ENCODE measurements around the gene HK2. TPM values are rescaled to one million over a fixed set of nuclear protein-coding genes. Genes with fewer than 3 reads are reported as not detected.

Gene HK2
- total and polyA plus RNA-seq, 2 donors (not counting 3 experiments of a cell fraction or from before 2014, with no cell fraction given) = 3.4 to 13.0 TPM

GRCh38 chr2:74877781-74878433, 44.0 kb downstream of the HK2 start:
- dilution Hi-C loops (cut with MboI; ENCODE audit: extremely low pct_ligation_motif_present, low sequenced_read_pairs) (no loop called here), intact Hi-C loops (cut with micrococcal nuclease) (no loop called here)
- H2AFZ ChIP-seq (ENCODE audit: low read depth, low read length) = no peak overlapping the region
- FAIRE-seq (no peak), DNase-seq (ENCODE audit: low read depth, low spot score) (no peak)
- H3K9me1 ChIP-seq (replicated peaks; ENCODE audit: control insufficient read depth, extremely low read depth, insufficient read depth, low read length) = no peaks in the 10 kb centered on the region
- no peak overlapping the region for H3K27ac ChIP-seq (ENCODE audit: insufficient read depth, low read depth, low read length)
- no peak overlapping the region for H3K4me3 ChIP-seq (replicated peaks in 1 of 3; ENCODE audit: insufficient read depth in 1 of 3, low read depth in 1 of 3, low read length in 3 of 3)
- no peak overlapping the region for H3K4me2 ChIP-seq (ENCODE audit: insufficient read depth, low read length)
- no peaks in the 10 kb centered on the region for H3K4me1 ChIP-seq (ENCODE audit: control insufficient read depth, extremely low read depth, insufficient read depth, low read length)
- H3K36me3 ChIP-seq (ENCODE audit: control insufficient read depth in 2 of 2, extremely low read depth in 1 of 2, insufficient read depth in 2 of 2, low read length in 2 of 2) = peaks cover 2 to 3% of the 10 kb centered on the region in 2 experiments
- H3K27me3 ChIP-seq (ENCODE audit: control insufficient read depth in 2 of 2, insufficient read depth in 2 of 2, low read length in 2 of 2) = no peaks in the 10 kb centered on the region
- TF ChIP-seq POLR2A (IDR thresholded peaks at IDR 0.05; ENCODE audit: low read depth, low read length) = no peak
- TF ChIP-seq EZH2 (IDR thresholded peaks at IDR 0.05; ENCODE audit: borderline replicate concordance, low read depth, low read length, severe bottlenecking) = no peak
- no peak for TF ChIP-seq MAX (IDR thresholded peaks at IDR 0.05; ENCODE audit: insufficient read depth, insufficient read length)
- TF ChIP-seq, protein P1, sequence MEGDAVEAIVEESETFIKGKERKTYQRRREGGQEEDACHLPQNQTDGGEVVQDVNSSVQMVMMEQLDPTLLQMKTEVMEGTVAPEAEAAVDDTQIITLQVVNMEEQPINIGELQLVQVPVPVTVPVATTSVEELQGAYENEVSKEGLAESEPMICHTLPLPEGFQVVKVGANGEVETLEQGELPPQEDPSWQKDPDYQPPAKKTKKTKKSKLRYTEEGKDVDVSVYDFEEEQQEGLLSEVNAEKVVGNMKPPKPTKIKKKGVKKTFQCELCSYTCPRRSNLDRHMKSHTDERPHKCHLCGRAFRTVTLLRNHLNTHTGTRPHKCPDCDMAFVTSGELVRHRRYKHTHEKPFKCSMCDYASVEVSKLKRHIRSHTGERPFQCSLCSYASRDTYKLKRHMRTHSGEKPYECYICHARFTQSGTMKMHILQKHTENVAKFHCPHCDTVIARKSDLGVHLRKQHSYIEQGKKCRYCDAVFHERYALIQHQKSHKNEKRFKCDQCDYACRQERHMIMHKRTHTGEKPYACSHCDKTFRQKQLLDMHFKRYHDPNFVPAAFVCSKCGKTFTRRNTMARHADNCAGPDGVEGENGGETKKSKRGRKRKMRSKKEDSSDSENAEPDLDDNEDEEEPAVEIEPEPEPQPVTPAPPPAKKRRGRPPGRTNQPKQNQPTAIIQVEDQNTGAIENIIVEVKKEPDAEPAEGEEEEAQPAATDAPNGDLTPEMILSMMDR (IDR thresholded peaks at IDR 0.05; ENCODE audit: extremely low read depth in 1 of 2, insufficient read depth in 1 of 2, low read depth in 1 of 2, low read length in 2 of 2) = no peak
- TF ChIP-seq FOS (IDR thresholded peaks at IDR 0.05; ENCODE audit: borderline replicate concordance, insufficient read depth, low read length) = no peak
- TF ChIP-seq GATA2 (IDR thresholded peaks at IDR 0.05; ENCODE audit: insufficient read depth, insufficient read length, low read depth, low read length) = no peak
- TF ChIP-seq JUN (IDR thresholded peaks at IDR 0.05; ENCODE audit: borderline replicate concordance, insufficient read depth, insufficient read length, low read depth) = no peak
- TF ChIP-seq POLR2AphosphoS5 (IDR thresholded peaks at IDR 0.05; ENCODE audit: insufficient read depth, low read depth, low read length) = no peak
- no peak for TF ChIP-seq MYC (IDR thresholded peaks at IDR 0.05; ENCODE audit: low read depth, low read length)
- CTCF ChIA-PET = interaction anchor here (1.1 to 6.9 kb wide), 5 partner anchors 15 to 186 kb away, joined by 3 to 112 read pairs (median 87); partner anchors contain the start of gene HK2
- H3K9me3 ChIP-seq (replicated peaks; ENCODE audit: control insufficient read depth, insufficient read depth, low read length) = no peaks in the 10 kb centered on the region
- no peaks in the 10 kb centered on the region for H3K79me2 ChIP-seq (ENCODE audit: control insufficient read depth, insufficient read depth, low read length)
- H4K20me1 ChIP-seq (replicated peaks; ENCODE audit: control insufficient read depth, extremely low read depth, insufficient read depth, low read length) = no peaks in the 10 kb centered on the region
- BruUV-seq (replicated peaks) = no TSS peak
- POLR2A ChIA-PET = no interaction called here
- H3K9ac ChIP-seq (replicated peaks; ENCODE audit: extremely low read depth, insufficient read depth, low read length) = no peak overlapping the region
